GM12878 (cell line): ENCODE data around the gene RASD1. TPM values are rescaled to one million over a fixed set of nuclear protein-coding genes. Genes with fewer than 3 reads are reported as not detected.

ENCODE experiments used
- ATAC-seq: fragments of 200-7000 bp; cut with Tn5 transposase; 3 replicates; pipeline ENCODE4 v1.9.1; 2020; ENCODE audit warnings: mild to moderate bottlenecking, moderate library complexity
- BruUV-seq: library from RNA; stranded (reverse); fragments of 400-500 nt; replicated peaks from 2 replicates; lab custom pipeline; 2021; lab: Mats Ljungman, UMichigan
- CTCF ChIA-PET: fragments of 300-600 bp; sonication (Branson Sonifier 250); formaldehyde crosslinking; extraction: SDS; loops from one replicate; lab custom pipeline; 2021; ENCODE audit warnings: inconsistent platforms; lab: Yijun Ruan, JAX
- POLR2A ChIA-PET: fragments of 350-600 bp; formaldehyde crosslinking; extraction: SDS; loops from one replicate; lab custom pipeline; 2021; ENCODE audit warnings: inconsistent platforms; lab: Charles Lee
- RAD21 ChIA-PET: fragments of 300-600 bp; sonication (Branson Sonifier 250); formaldehyde crosslinking; loops from one replicate; lab custom pipeline; 2023; ENCODE audit warnings: antibody characterized with exemption; ENCODE audit not compliant: unreplicated experiment; lab: Charles Lee
- SMC1A ChIA-PET: fragments of 300-600 bp; sonication (Branson Sonifier 250); formaldehyde crosslinking; loops from one replicate; lab custom pipeline; 2023; ENCODE audit not compliant: unreplicated experiment, uncharacterized antibody; lab: Charles Lee
- DNase-seq: peaks from one replicate; pipeline ENCODE4 v3.0.0-alpha.2; 2011; ENCODE audit warnings: low read depth, low spot score
- FAIRE-seq: peaks from 3 replicates; lab custom pipeline; 2011; peaks lifted over from hg19 to GRCh38; lab: Jason Lieb, UNC
- H2AFZ ChIP-seq: 2 replicates; pipeline ENCODE4 v1.6.0; 2011; ENCODE audit warnings: low read depth, low read length, control low read depth; ENCODE audit not compliant: control insufficient read depth
- H3K27ac ChIP-seq: 2 replicates; pipeline ENCODE4 v1.5.1; 2011; ENCODE audit warnings: control low read depth; ENCODE audit not compliant: control insufficient read depth, insufficient read depth
- H3K27me3 ChIP-seq, 2 experiments: replicated peaks in 1 of 2; 2 replicates each; pipeline versions ENCODE4 v1.6.0 to v1.6.1; 2011; ENCODE audit warnings: low read length in 1 of 2; ENCODE audit not compliant: control insufficient read depth in 2 of 2, insufficient read depth in 2 of 2
- H3K36me3 ChIP-seq, 2 experiments: 2 replicates each; pipeline ENCODE4 v1.5.1; 2011; ENCODE audit warnings: low read length in 1 of 2; ENCODE audit not compliant: control insufficient read depth in 2 of 2, insufficient read depth in 2 of 2
- H3K4me1 ChIP-seq: 2 replicates; pipeline ENCODE4 v1.6.1; 2011; ENCODE audit warnings: mild to moderate bottlenecking, low read length, moderate library complexity, mixed read lengths; ENCODE audit not compliant: control insufficient read depth, insufficient read depth
- H3K4me2 ChIP-seq: 2 replicates; pipeline ENCODE4 v1.6.0; 2011; ENCODE audit warnings: control low read depth; ENCODE audit not compliant: control insufficient read depth, insufficient read depth
- H3K4me3 ChIP-seq: fragments of 200-600 bp; sonication (generic); 2 replicates; pipeline ENCODE4 v1.5.1; 2016
- H3K79me2 ChIP-seq: 2 replicates; pipeline ENCODE4 v1.6.0; 2011; ENCODE audit warnings: low read length; ENCODE audit not compliant: control insufficient read depth, insufficient read depth
- H3K9ac ChIP-seq: 2 replicates; pipeline ENCODE4 v1.8.0; 2011; ENCODE audit warnings: low read length, control low read depth, mixed read lengths; ENCODE audit not compliant: control insufficient read depth, insufficient read depth
- H3K9me3 ChIP-seq: replicated peaks from 3 replicates; pipeline ENCODE4 v1.5.1; 2011; ENCODE audit warnings: mild to moderate bottlenecking, low read length; ENCODE audit not compliant: control insufficient read depth, insufficient read depth
- H4K20me1 ChIP-seq: 2 replicates; pipeline ENCODE4 v1.6.0; 2011; ENCODE audit not compliant: control insufficient read depth, insufficient read depth
- ATF3 ChIP-seq: IDR thresholded peaks from 2 replicates; pipeline ENCODE4 v1.6.1; 2011; ENCODE audit warnings: low read depth, mild to moderate bottlenecking, low read length, moderate library complexity, borderline replicate concordance; ENCODE audit errors: extremely low read depth
- BACH1 ChIP-seq: fragments of 450-650 bp; IDR thresholded peaks from 2 replicates; pipeline ENCODE4 v1.6.1; 2017; ENCODE audit warnings: mild to moderate bottlenecking, borderline replicate concordance
- GATAD2B ChIP-seq: fragments of 450-650 bp; conservative IDR thresholded peaks from 2 replicates; pipeline ENCODE4 v1.6.1; 2017; ENCODE audit warnings: low read depth, mild to moderate bottlenecking, moderate library complexity
- IRF3 ChIP-seq: fragments of 450-650 bp; IDR thresholded peaks from 2 replicates; pipeline ENCODE4 v1.6.1; 2014; ENCODE audit warnings: mild to moderate bottlenecking
- MTA3 ChIP-seq: IDR thresholded peaks from 2 replicates; pipeline ENCODE4 v1.6.1; 2012; ENCODE audit warnings: low read length, inconsistent platforms, borderline replicate concordance
- MYB ChIP-seq: fragments of 150-350 bp; IDR thresholded peaks from 2 replicates; pipeline ENCODE4 v1.6.1; 2014; ENCODE audit warnings: mild to moderate bottlenecking, low read depth, low read length, borderline replicate concordance
- NR2C1 ChIP-seq: fragments of 450-650 bp; IDR thresholded peaks from 2 replicates; pipeline ENCODE4 v1.6.1; 2017; ENCODE audit warnings: antibody characterized with exemption, mild to moderate bottlenecking, moderate library complexity
- PAX8 ChIP-seq: fragments of 450-650 bp; IDR thresholded peaks from 2 replicates; pipeline ENCODE4 v1.6.1; 2017; ENCODE audit warnings: mild to moderate bottlenecking, moderate library complexity
- PBX3 ChIP-seq: IDR thresholded peaks from 2 replicates; pipeline ENCODE4 v1.6.1; 2011; ENCODE audit warnings: mild to moderate bottlenecking, low read depth, low read length, moderate library complexity; ENCODE audit not compliant: insufficient replicate concordance
- PKNOX1 ChIP-seq: fragments of 450-650 bp; IDR thresholded peaks from 2 replicates; pipeline ENCODE4 v1.6.1; 2016; ENCODE audit warnings: mild to moderate bottlenecking
- POU2F2 ChIP-seq: IDR thresholded peaks from 3 replicates; pipeline ENCODE4 v1.6.1; 2011; ENCODE audit warnings: low read depth, mild to moderate bottlenecking, low read length, borderline replicate concordance
- RAD51 ChIP-seq: fragments of 450-650 bp; IDR thresholded peaks from 2 replicates; pipeline ENCODE4 v1.6.1; 2016; ENCODE audit warnings: moderate library complexity, mild to moderate bottlenecking, inconsistent platforms
- RB1 ChIP-seq: fragments of 450-650 bp; formaldehyde crosslinking; IDR thresholded peaks from 2 replicates; pipeline ENCODE4 v1.6.1; 2017; ENCODE audit warnings: mild to moderate bottlenecking, borderline replicate concordance
- RELB ChIP-seq: fragments of 450-650 bp; IDR thresholded peaks from 2 replicates; pipeline ENCODE4 v1.6.1; 2017; ENCODE audit warnings: low read depth, mild to moderate bottlenecking, moderate library complexity
- TBL1XR1 ChIP-seq: IDR thresholded peaks from 2 replicates; pipeline ENCODE4 v1.6.1; 2012; ENCODE audit warnings: low read depth, low read length, improper control_type of control experiment
- TCF3 ChIP-seq: IDR thresholded peaks from 2 replicates; pipeline ENCODE4 v1.6.1; 2012; ENCODE audit warnings: low read depth, mild to moderate bottlenecking, low read length, borderline replicate concordance; ENCODE audit not compliant: insufficient read depth
- ZNF622 ChIP-seq: fragments of 450-650 bp; IDR thresholded peaks from 2 replicates; pipeline ENCODE4 v1.6.1; 2017; ENCODE audit warnings: mild to moderate bottlenecking, inconsistent platforms
- WGBS: methylation state at CpG from one replicate; pipeline ENCODE4 v1.1.6; 2016; ENCODE audit warnings: low lambda C conversion rate; ENCODE audit not compliant: insufficient replicate concordance, insufficient coverage; ENCODE audit errors: missing lambda C conversion rate; 5-methylcytosine and 5-hydroxymethylcytosine counted together
- in situ Hi-C: fragments of 300-500 bp; cut with MboI; formaldehyde crosslinking; loops from 9 replicates; pipeline ENCODE4 v1.14.3; 2018; ENCODE audit warnings: mixed read lengths
- intact Hi-C: fragments of 100-400 bp; cut with micrococcal nuclease; formaldehyde crosslinking; loops from one replicate; pipeline ENCODE4 v1.14.2; 2022; ENCODE audit not compliant: unreplicated experiment
- polyA plus RNA-seq, 11 experiments: library from polyadenylated mRNA; depleted of rRNA in 4 of 11; unstranded in 6 of 11; stranded (reverse) in 5 of 11; fragments of >200 nt; fragmentation: Nextera tagmentation in 4 of 11; fragmentation: Illumina TruSeq in 1 of 11; extraction: Ambion mirVana in 4 of 11; extraction: Trizol in 1 of 11; gene quantifications; 1 replicate in 1 of 11; 2 replicates in 10 of 11; pipeline versions ENCODE4 v1.2.1 to v1.2.3, GENCODE V29; 2011 to 2016; ENCODE audit warnings: inconsistent platforms in 2 of 11, missing spikeins in 2 of 11, low read depth in 1 of 11
- total RNA-seq, 4 experiments: library from RNA; depleted of rRNA in 3 of 4; stranded (reverse); fragments of >200 nt in 3 of 4; fragmentation: Illumina TruSeq in 1 of 4; extraction: Trizol in 1 of 4; gene quantifications; 2 replicates each; pipeline versions ENCODE4 v1.2.1 to v1.2.3, GENCODE V29; 2013 to 2021

RASD1 gene
- total and polyA plus RNA-seq, 10 of the 15 experiments (the other 5 are each of a cell fraction or from before 2014, with no cell fraction given): 0.14 to 0.33 TPM; not detected in 8

- TF ChIP-seq RELB: no peak
- TF ChIP-seq BACH1: no peak
- no peak for TF ChIP-seq MTA3
Observed at GRCh38 chr17:17445925-17446665, 50.1 kb downstream of the RASD1 start (continued).

GRCh38 chr17:17445296-17445924, 50.8 kb downstream of the RASD1 start:
- Histone ChIP-seq H3K9ac (no peak overlapping the region), H3K36me3 (no peaks in the 10 kb centered on the region), H3K4me1 (no peaks in the 10 kb centered on the region), H4K20me1 (no peaks in the 10 kb centered on the region), H3K27ac (no peak overlapping the region), H3K79me2 (no peaks in the 10 kb centered on the region), H3K4me3 (no peak overlapping the region), H2AFZ (no peak overlapping the region), H3K27me3 (peaks cover 0 to 4% of the 10 kb centered on the region in 2 experiments; a peak in 1 of 4 replicates), H3K9me3 (no peaks in the 10 kb centered on the region), H3K4me2 (no peak overlapping the region)
- BruUV-seq: no TSS peak
- in situ Hi-C loops: no loop called here
- ATAC-seq (no peak), FAIRE-seq (no peak), DNase-seq (no peak)
- WGBS: 40% methylated on average over 8 of the region's 8 CpGs
- ChIA-PET CTCF (no interaction called here), POLR2A (no interaction called here), RAD21 (no interaction called here), SMC1A (no interaction called here)
- intact Hi-C loops: no loop called here
- TF ChIP-seq RAD51: no peak
- no peak for TF ChIP-seq PBX3
- TF ChIP-seq IRF3: no peak
- no peak for TF ChIP-seq RB1
- TF ChIP-seq PKNOX1: no peak
- TF ChIP-seq PAX8: no peak
- no peak for TF ChIP-seq MYB
- no peak for TF ChIP-seq POU2F2
- TF ChIP-seq TBL1XR1: no peak
- no peak for TF ChIP-seq TCF3
- no peak for TF ChIP-seq ZNF622
- no peak for TF ChIP-seq GATAD2B
- TF ChIP-seq ATF3: no peak
- TF ChIP-seq NR2C1: no peak
